MCF 10A (cell line): Measurements from ENCODE around the gene ABCB4. TPM values are rescaled to one million over a fixed set of nuclear protein-coding genes. Genes with fewer than 3 reads are reported as not detected.

ENCODE experiments used
- BruUV-seq: library from RNA; stranded (reverse); fragments of 400-500 nt; replicated peaks from 2 replicates; lab custom pipeline; 2021; lab: Mats Ljungman, UMichigan
- CTCF ChIA-PET: fragments of 300-600 bp; sonication (Branson Sonifier 250); formaldehyde crosslinking; extraction: SDS; loops from one replicate; lab custom pipeline; 2021; ENCODE audit warnings: antibody characterized with exemption, inconsistent platforms; lab: Yijun Ruan, JAX
- POLR2A ChIA-PET: fragments of 300-600, 350-650 bp; sonication (Branson Sonifier 250); formaldehyde crosslinking; extraction: SDS; loops from one replicate; lab custom pipeline; 2020; ENCODE audit warnings: antibody characterized with exemption, inconsistent platforms; lab: Yijun Ruan, JAX
- DNase-seq: peaks from one replicate; pipeline ENCODE4 v3.0.0-alpha.2; 2018; ENCODE audit not compliant: unreplicated experiment
- H3K27ac Mint-ChIP-seq: one replicate; pipeline ENCODE4 v1.8.0; 2022; ENCODE audit warnings: mild to moderate bottlenecking, low read depth, mixed read lengths; ENCODE audit not compliant: unreplicated experiment
- H3K27me3 Mint-ChIP-seq: one replicate; pipeline ENCODE4 v1.8.0; 2022; ENCODE audit warnings: mixed read lengths; ENCODE audit not compliant: insufficient read depth, unreplicated experiment
- H3K36me3 Mint-ChIP-seq: one replicate; pipeline ENCODE4 v1.8.0; 2022; ENCODE audit warnings: mild to moderate bottlenecking, moderate library complexity, mixed read lengths; ENCODE audit not compliant: insufficient read depth, unreplicated experiment
- H3K4me1 Mint-ChIP-seq: one replicate; pipeline ENCODE4 v1.8.0; 2022; ENCODE audit warnings: mixed read lengths; ENCODE audit not compliant: insufficient read depth, unreplicated experiment
- H3K4me3 Mint-ChIP-seq: one replicate; pipeline ENCODE4 v1.8.0; 2022; ENCODE audit warnings: mild to moderate bottlenecking, moderate library complexity, mixed read lengths; ENCODE audit not compliant: unreplicated experiment
- H3K9me3 Mint-ChIP-seq: one replicate; pipeline ENCODE4 v1.8.0; 2022; ENCODE audit warnings: mixed read lengths; ENCODE audit not compliant: unreplicated experiment
- intact Hi-C: fragments of 100-400 bp; cut with micrococcal nuclease; formaldehyde crosslinking; loops from 2 replicates; pipeline ENCODE4 v1.14.1; 2022
- total RNA-seq: library from RNA; stranded (reverse); gene quantifications from 2 replicates; pipeline ENCODE4 v1.2.3, GENCODE V29; 2022
- TF ChIP-seq, protein P1 (sequence below): fragments of 200-600 bp; IDR thresholded peaks from one replicate; pipeline ENCODE4 v1.8.0; 2022; ENCODE audit warnings: antibody characterized with exemption, mild to moderate bottlenecking; ENCODE audit not compliant: unreplicated experiment

The ABCB4 gene
- total RNA-seq, 1 experiment from 2014 or later, result not detected

DNA sequence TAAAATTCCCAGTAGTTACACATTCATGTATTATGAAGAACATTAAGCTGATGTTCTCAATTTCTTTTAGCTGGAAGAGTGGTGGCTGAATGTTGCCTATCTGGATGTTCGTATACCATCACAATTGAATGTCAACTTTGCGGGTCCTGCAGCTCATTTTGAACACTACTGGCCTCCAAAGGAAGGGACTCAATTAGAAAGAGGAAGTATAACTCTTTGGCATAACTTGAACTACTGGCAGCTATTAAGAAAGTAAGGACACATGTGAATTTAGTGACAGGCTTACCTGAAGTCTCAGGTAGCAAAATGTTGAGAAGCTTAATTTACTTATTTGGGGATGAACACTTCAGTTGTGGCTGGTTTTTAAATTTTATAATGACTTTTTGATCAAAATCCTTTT lies 114.2 kb downstream of the ABCB4 start:
- Mint-ChIP-seq H3K27ac (no peak overlapping the region), H3K27me3 (no peaks in the 10 kb centered on the region), H3K4me1 (peaks cover 14% of the 10 kb centered on the region), H3K36me3 (peaks cover 23% of the 10 kb centered on the region), H3K4me3 (no peak overlapping the region), H3K9me3 (no peaks in the 10 kb centered on the region)
- no peak for DNase-seq
- POLR2A ChIA-PET, result interaction anchor here (0.5 to 5.1 kb wide), 4 partner anchors 15 to 184 kb away, joined by 3 to 45 read pairs (median 21); partner anchors contain the start of gene CROT
- no TSS peak for BruUV-seq
- CTCF ChIA-PET, result interaction anchor here (0.5 to 1.9 kb wide), 7 partner anchors 14 to 586 kb away, joined by 3 to 6 read pairs (median 3); no protein-coding TSS in a partner anchor
- intact Hi-C loops, result no loop called here
- TF ChIP-seq, protein P1, sequence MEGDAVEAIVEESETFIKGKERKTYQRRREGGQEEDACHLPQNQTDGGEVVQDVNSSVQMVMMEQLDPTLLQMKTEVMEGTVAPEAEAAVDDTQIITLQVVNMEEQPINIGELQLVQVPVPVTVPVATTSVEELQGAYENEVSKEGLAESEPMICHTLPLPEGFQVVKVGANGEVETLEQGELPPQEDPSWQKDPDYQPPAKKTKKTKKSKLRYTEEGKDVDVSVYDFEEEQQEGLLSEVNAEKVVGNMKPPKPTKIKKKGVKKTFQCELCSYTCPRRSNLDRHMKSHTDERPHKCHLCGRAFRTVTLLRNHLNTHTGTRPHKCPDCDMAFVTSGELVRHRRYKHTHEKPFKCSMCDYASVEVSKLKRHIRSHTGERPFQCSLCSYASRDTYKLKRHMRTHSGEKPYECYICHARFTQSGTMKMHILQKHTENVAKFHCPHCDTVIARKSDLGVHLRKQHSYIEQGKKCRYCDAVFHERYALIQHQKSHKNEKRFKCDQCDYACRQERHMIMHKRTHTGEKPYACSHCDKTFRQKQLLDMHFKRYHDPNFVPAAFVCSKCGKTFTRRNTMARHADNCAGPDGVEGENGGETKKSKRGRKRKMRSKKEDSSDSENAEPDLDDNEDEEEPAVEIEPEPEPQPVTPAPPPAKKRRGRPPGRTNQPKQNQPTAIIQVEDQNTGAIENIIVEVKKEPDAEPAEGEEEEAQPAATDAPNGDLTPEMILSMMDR, result no peak

DNA sequence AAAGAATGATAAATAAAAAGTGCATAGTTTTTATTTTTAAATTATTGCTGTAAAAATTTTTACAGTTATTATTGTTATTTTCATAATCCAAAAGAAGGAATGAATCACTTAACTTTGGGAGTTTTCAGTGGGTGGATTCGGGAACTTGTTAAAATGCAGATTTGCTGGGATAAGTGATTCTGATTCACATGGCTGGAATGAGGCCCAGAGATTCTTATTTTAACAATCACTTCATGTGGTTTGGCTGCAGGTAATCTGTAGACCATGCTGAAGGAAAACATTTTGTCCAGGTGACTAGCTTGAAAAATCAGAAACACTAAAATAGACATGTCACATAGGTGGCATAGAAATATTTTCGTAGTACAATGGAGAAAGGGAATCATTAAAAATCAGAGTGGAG lies 116.1 kb downstream of the ABCB4 start:
- Mint-ChIP-seq H3K4me3 (no peak overlapping the region), H3K9me3 (no peaks in the 10 kb centered on the region), H3K27ac (peak overlapping the region; percentile 24), H3K27me3 (no peaks in the 10 kb centered on the region), H3K4me1 (peaks cover 14% of the 10 kb centered on the region), H3K36me3 (peaks cover 42% of the 10 kb centered on the region)
- no TSS peak for BruUV-seq
- CTCF ChIA-PET, result interaction anchor here (0.6 to 1.9 kb wide), 4 partner anchors 32 to 439 kb away, joined by 3 to 6 read pairs (median 4); no protein-coding TSS in a partner anchor
- POLR2A ChIA-PET, result interaction anchor here (0.6 to 5.1 kb wide), 10 partner anchors 10 to 861 kb away, joined by 3 to 45 read pairs (median 4); partner anchors contain the start of gene CROT
- peak; percentile 70 for DNase-seq
- TF ChIP-seq, protein P1, result no peak
- intact Hi-C loops, result loop anchor here (1.0 to 5.0 kb wide), 2 partner anchors 14 to 42 kb away; partner anchors contain the start of gene CROT

DNA sequence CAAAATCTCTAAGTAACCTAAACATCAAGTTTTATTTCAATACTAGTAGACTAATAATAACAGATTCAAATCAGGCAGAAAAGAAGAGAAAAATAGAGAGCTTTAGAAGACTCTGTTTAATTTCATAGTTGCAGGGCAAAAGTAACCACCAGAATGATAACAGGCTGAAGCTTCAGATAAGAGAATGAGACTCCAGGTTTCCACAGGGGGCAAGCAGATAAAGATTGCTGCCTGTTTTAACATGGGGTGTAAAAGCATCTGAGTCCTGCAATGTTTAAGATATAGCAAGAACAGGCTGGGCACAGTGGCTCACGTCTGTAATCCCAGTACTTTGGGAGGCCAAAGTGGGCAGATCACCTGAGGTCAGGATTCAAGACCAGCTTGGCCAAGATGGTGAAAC lies 119.0 kb downstream of the ABCB4 start:
- H3K36me3 Mint-ChIP-seq, result peaks cover 55% of the 10 kb centered on the region
- intact Hi-C loops, result loop anchor here (5.0 kb wide), 1 partner anchor 39 kb away; no protein-coding TSS in a partner anchor
- POLR2A ChIA-PET, result interaction anchor here (1.1 to 3.6 kb wide), 3 partner anchors 10 to 39 kb away, joined by 3 to 31 read pairs (median 5); partner anchors contain the start of gene CROT

DNA sequence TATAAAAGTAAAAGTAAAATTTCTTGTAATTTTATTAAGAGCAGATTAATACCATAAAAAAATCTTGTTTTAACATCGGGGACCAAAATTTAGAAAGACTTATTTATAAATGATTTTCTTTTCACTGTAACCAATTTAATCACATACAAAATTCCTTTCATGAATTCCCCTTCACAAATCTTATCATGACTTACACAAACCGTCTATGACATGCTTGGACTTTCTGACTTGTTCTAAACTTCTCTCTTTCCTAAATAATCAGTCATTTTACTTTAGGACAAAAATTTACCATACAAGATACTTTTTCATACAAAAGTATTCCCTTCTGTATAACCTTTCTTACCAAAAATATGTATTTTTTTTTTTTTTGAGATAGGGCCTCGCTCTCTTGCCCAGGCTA lies 120.7 kb downstream of the ABCB4 start:
- no peaks in the 10 kb centered on the region for H3K27me3 Mint-ChIP-seq
- H3K27ac Mint-ChIP-seq, result no peak overlapping the region
- CTCF ChIA-PET, result interaction anchor here (0.6 to 1.2 kb wide), 4 partner anchors 23 to 61 kb away, joined by 3 to 4 read pairs (median 4); no protein-coding TSS in a partner anchor
- H3K4me3 Mint-ChIP-seq, result no peak overlapping the region
- intact Hi-C loops, result loop anchor here (5.0 kb wide), 1 partner anchor 37 kb away; no protein-coding TSS in a partner anchor
- peaks cover 69% of the 10 kb centered on the region for H3K36me3 Mint-ChIP-seq
- TF ChIP-seq, protein P1, result no peak
- peaks cover 14% of the 10 kb centered on the region for H3K4me1 Mint-ChIP-seq
- peak; percentile 45 for DNase-seq
- POLR2A ChIA-PET, result interaction anchor here (0.7 to 3.6 kb wide), 3 partner anchors 9 to 38 kb away, joined by 3 to 31 read pairs (median 3); partner anchors contain the start of gene CROT
- no peaks in the 10 kb centered on the region for H3K9me3 Mint-ChIP-seq
- no TSS peak for BruUV-seq

More for the DNA sequence above, 119.0 kb downstream of the ABCB4 start:
- Mint-ChIP-seq H3K27ac (peak overlapping the region; percentile 71), H3K4me3 (peak overlapping the region; percentile 29), H3K4me1 (peaks cover 14% of the 10 kb centered on the region), H3K27me3 (no peaks in the 10 kb centered on the region), H3K9me3 (no peaks in the 10 kb centered on the region)
- BruUV-seq, result no TSS peak
- TF ChIP-seq, protein P1, result no peak
- CTCF ChIA-PET, result interaction anchor here (1.0 to 1.5 kb wide), 2 partner anchors 10 kb away, joined by 3 read pairs; no protein-coding TSS in a partner anchor
- no peak for DNase-seq

Other genes starting within 250 kb of the ABCB4 start
- gene CROT, start 130.0 kb downstream of the ABCB4 start, total RNA-seq, result 5.7 and 6.5 TPM in 2 replicates
- gene ABCB1, start 125.2 kb upstream of the ABCB4 start, total RNA-seq, result not detected in 2 replicates
- gene RUNDC3B, start 152.7 kb upstream of the ABCB4 start, total RNA-seq, result 0.40 TPM in 1 of 2 replicates, not detected in the other